Upper lobe of left lung (tissue), 4 donors: ENCODE data around the gene FN3K.

ENCODE experiments used
- CTCF ChIP-seq, 6 experiments: fragments of 450-650 bp in 4 of 6; fragments of 200-600 bp in 2 of 6; sonication (generic) in 2 of 6; IDR thresholded peaks; one replicate each; pipeline ENCODE4 v1.5.1; 2016 to 2019; ENCODE audit warnings: antibody characterized with exemption in 6 of 6
- EP300 ChIP-seq, 4 donors: sonication (generic); formaldehyde crosslinking; IDR thresholded peaks; one replicate each; pipeline ENCODE4 v1.5.1; 2017; ENCODE audit warnings: antibody characterized with exemption in 4 of 4, control low read depth in 2 of 4
- POLR2A ChIP-seq, 4 donors: fragments of 450-650 bp; IDR thresholded peaks; one replicate each; pipeline ENCODE4 v1.5.1; 2016 to 2017; ENCODE audit warnings: antibody characterized with exemption in 4 of 4, mild to moderate bottlenecking in 2 of 4
- POLR2AphosphoS5 ChIP-seq, 2 donors: sonication (generic); formaldehyde crosslinking; IDR thresholded peaks; one replicate each; pipeline ENCODE4 v1.5.1; 2017; ENCODE audit warnings: antibody characterized with exemption in 2 of 2

GRCh38 chr17:82750241-82750908 is 15.0 kb downstream of the FN3K start:
- no peak for TF ChIP-seq CTCF (IDR thresholded peaks at IDR 0.05)
- no peak for TF ChIP-seq EP300 (IDR thresholded peaks at IDR 0.05)
- TF ChIP-seq POLR2A (IDR thresholded peaks at IDR 0.05) = no peak
- TF ChIP-seq POLR2AphosphoS5 (IDR thresholded peaks at IDR 0.05) = no peak
